A673 (cell line): ENCODE data around the gene NFIB. TPM values are rescaled to one million over a fixed set of nuclear protein-coding genes. Genes with fewer than 3 reads are reported as not detected.

Source experiments
- BruUV-seq: library from RNA; stranded (reverse); fragments of 400-500 nt; replicated peaks from 2 replicates; lab custom pipeline; 2021; lab: Mats Ljungman, UMichigan
- CTCF ChIA-PET: fragments of 300-600 bp; sonication (Branson Sonifier 250); formaldehyde crosslinking; loops from one replicate; lab custom pipeline; 2022; ENCODE audit warnings: antibody characterized with exemption; lab: Charles Lee
- POLR2A ChIA-PET: fragments of 300-600 bp; sonication (Branson Sonifier 250); formaldehyde crosslinking; loops from one replicate; lab custom pipeline; 2022; ENCODE audit warnings: antibody characterized with exemption; ENCODE audit not compliant: low non-redundant PET; lab: Charles Lee
- DNase-seq: peaks from one replicate; pipeline ENCODE4 v3.0.0-alpha.2; 2015; ENCODE audit warnings: low spot score
- H3K27ac ChIP-seq: fragments of 200-600 bp; sonication (generic); 2 replicates; pipeline ENCODE4 v1.5.1; 2016; ENCODE audit warnings: mixed run types, low read depth, mild to moderate bottlenecking, mixed read lengths, antibody characterized with exemption, low read length; ENCODE audit not compliant: poor library complexity, severe bottlenecking
- H3K27me3 ChIP-seq: fragments of 200-600 bp; sonication (generic); replicated peaks from 2 replicates; pipeline ENCODE4 v1.6.1; 2017; ENCODE audit warnings: mixed run types, low read depth, mild to moderate bottlenecking, mixed read lengths, antibody characterized with exemption, low read length; ENCODE audit not compliant: insufficient read depth, poor library complexity
- H3K36me3 ChIP-seq: fragments of 200-600 bp; sonication (generic); 2 replicates; pipeline ENCODE4 v1.6.1; 2016; ENCODE audit warnings: mixed run types, mild to moderate bottlenecking, mixed read lengths, antibody characterized with exemption, low read length; ENCODE audit not compliant: insufficient read depth, poor library complexity, severe bottlenecking
- H3K4me1 ChIP-seq: fragments of 200-600 bp; sonication (generic); 2 replicates; pipeline ENCODE4 v1.6.1; 2017; ENCODE audit warnings: mixed run types, mild to moderate bottlenecking, mixed read lengths, antibody characterized with exemption, low read length; ENCODE audit not compliant: insufficient read depth, poor library complexity, severe bottlenecking
- H3K4me3 ChIP-seq: fragments of 200-600 bp; sonication (generic); 2 replicates; pipeline ENCODE4 v1.5.1; 2016; ENCODE audit warnings: low read depth, mixed run types, mild to moderate bottlenecking, mixed read lengths, low read length; ENCODE audit not compliant: poor library complexity, severe bottlenecking
- H3K9me3 ChIP-seq: fragments of 200-600 bp; sonication (generic); 2 replicates; pipeline ENCODE4 v1.6.1; 2016; ENCODE audit warnings: mixed run types, low read depth, mild to moderate bottlenecking, mixed read lengths, antibody characterized with exemption, low read length; ENCODE audit not compliant: poor library complexity, severe bottlenecking
- CTCF ChIP-seq: fragments of 300-800, 200-600 bp; sonication (generic); conservative IDR thresholded peaks from 2 replicates; pipeline ENCODE4 v1.5.1; 2017; ENCODE audit warnings: low read depth, mild to moderate bottlenecking, antibody characterized with exemption, low read length, moderate library complexity, mixed read lengths
- EZH2 ChIP-seq: fragments of 200-600 bp; sonication (generic); IDR thresholded peaks from 2 replicates; pipeline ENCODE4 v1.6.1; 2017; ENCODE audit warnings: borderline replicate concordance, low read depth, mild to moderate bottlenecking, mixed read lengths, antibody characterized with exemption, low read length; ENCODE audit not compliant: poor library complexity, severe bottlenecking
- intact Hi-C: fragments of 100-400 bp; cut with micrococcal nuclease; formaldehyde crosslinking; loops from one replicate; pipeline ENCODE4 v1.10.0; 2022; ENCODE audit not compliant: unreplicated experiment
- total RNA-seq: library from RNA; stranded (reverse); gene quantifications from 2 replicates; pipeline ENCODE4 v1.2.3, GENCODE V29; 2021

Gene NFIB
- total RNA-seq, 1 experiment from 2014 or later = 41.2 TPM

DNA sequence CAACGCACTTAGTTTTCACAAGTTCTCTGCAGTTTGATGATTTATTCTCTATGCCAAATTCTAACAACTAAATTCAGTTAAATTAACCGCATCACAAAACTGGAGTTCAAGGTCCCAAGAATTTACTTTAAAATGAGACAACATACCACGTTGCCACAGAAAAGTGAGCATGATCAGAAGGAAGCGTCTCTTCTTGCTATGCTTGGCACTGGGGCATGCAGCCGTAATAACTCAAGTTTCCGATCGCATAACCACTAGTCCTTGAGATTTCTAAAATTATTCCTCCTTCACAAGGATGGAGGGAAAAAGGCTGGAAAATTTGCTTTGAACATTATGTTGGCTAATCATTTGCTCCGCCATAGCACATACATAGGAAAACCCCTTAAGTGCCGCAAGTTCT lies 13.9 kb downstream of the NFIB start:
- no TSS peak for BruUV-seq
- CTCF ChIA-PET = no interaction called here
- TF ChIP-seq CTCF (no peak), EZH2 (no peak)
- POLR2A ChIA-PET = no interaction called here
- Histone ChIP-seq H3K27me3 (no peaks in the 10 kb centered on the region), H3K27ac (no peak overlapping the region), H3K9me3 (no peaks in the 10 kb centered on the region), H3K4me1 (peaks cover 14% of the 10 kb centered on the region), H3K4me3 (no peak overlapping the region), H3K36me3 (peaks cover 1% of the 10 kb centered on the region)
- DNase-seq = no peak
- intact Hi-C loops = no loop called here

GRCh38 chr9:14298601-14299022 lies 15.3 kb downstream of the NFIB start:
- TF ChIP-seq EZH2 = no peak
- TF ChIP-seq CTCF = no peak
- Histone ChIP-seq H3K27ac (no peak overlapping the region), H3K4me1 (peaks cover 14% of the 10 kb centered on the region), H3K36me3 (no peaks in the 10 kb centered on the region), H3K4me3 (no peak overlapping the region), H3K9me3 (no peaks in the 10 kb centered on the region), H3K27me3 (no peaks in the 10 kb centered on the region)
- DNase-seq = no peak
- no TSS peak for BruUV-seq
- ChIA-PET CTCF (no interaction called here), POLR2A (no interaction called here)
- intact Hi-C loops = no loop called here

- no peak overlapping the region for H3K27ac ChIP-seq
- no TSS peak for BruUV-seq
- H3K36me3 ChIP-seq = no peaks in the 10 kb centered on the region
- POLR2A ChIA-PET = no interaction called here
- no peaks in the 10 kb centered on the region for H3K9me3 ChIP-seq
- intact Hi-C loops = no loop called here
- H3K4me1 ChIP-seq = peaks cover 14% of the 10 kb centered on the region
- no peak overlapping the region for H3K4me3 ChIP-seq
- no peak for DNase-seq
- no peak for TF ChIP-seq CTCF
- no peak for TF ChIP-seq EZH2
- H3K27me3 ChIP-seq = no peaks in the 10 kb centered on the region
- CTCF ChIA-PET = no interaction called here
These were observed 17.3 kb downstream of the NFIB start for GRCh38 chr9:14296495-14297113.
